HG02938 (cell line): Measurements from ENCODE around the gene CCL22.
"Not testable (repeated sequence)": the region's sequence is repeated elsewhere in the genome, so short reads cannot be mapped to it uniquely, and the experiment has no call there.

Experiments used
- ATAC-seq: cut with Tn5 transposase; IDR thresholded peaks from one replicate; pipeline ENCODE4 v1.9.1; 2021; ENCODE audit warnings: mild to moderate bottlenecking, moderate library complexity; ENCODE audit not compliant: unreplicated experiment

Gene CCL22, protein sequence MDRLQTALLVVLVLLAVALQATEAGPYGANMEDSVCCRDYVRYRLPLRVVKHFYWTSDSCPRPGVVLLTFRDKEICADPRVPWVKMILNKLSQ

DNA sequence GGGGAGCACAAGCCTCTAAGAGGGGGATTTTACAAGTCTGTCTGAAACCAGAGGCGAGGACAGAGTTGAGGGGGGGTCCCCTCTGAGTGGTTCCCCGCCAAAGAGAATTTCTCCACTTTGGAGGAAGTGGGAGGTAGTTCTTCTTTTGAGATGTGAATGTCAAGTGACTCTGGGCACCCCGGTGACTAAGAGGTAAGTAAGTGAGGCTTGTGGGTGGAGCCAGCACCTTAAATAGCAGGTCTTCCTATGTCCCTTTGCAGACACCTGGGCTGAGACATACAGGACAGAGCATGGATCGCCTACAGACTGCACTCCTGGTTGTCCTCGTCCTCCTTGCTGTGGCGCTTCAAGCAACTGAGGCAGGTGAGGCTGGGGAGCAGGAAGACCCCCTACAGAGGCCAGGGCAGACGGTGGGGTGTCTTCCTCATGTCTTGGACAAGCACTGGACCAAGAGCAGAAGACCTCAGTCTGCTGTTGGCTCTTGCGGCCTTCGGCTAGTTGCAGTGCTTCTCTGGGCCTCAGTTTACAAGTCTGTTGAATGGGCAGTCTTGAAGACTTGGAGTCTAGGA is at the start of gene CCL22:
Gene CCL22 (plus strand): TSS at position 257 of the 569 bp plus-strand sequence. CDS start 34 bp downstream, at position 291.
- peak; percentile 36 for ATAC-seq

DNA sequence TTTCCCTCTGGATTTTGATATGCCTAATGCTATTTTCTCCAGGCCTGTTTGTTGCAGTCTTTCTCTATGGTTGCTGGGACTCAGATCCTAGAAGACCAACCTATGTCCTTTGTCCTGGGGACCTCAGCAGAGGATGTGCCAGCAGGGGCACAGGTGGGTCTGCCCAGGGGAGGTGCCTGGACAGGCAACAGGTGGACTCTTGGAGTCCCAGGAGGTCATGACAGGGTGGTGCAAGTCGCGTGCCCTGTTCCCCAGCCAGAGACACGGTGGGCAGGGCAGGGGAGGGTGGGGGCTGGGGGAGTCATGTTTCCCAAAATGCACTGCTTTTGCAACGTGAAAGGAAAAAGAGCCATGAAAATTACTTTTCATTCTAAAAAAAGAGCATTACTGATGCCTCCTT is 47.8 kb upstream of the CCL22 start:
- no peak for ATAC-seq

DNA sequence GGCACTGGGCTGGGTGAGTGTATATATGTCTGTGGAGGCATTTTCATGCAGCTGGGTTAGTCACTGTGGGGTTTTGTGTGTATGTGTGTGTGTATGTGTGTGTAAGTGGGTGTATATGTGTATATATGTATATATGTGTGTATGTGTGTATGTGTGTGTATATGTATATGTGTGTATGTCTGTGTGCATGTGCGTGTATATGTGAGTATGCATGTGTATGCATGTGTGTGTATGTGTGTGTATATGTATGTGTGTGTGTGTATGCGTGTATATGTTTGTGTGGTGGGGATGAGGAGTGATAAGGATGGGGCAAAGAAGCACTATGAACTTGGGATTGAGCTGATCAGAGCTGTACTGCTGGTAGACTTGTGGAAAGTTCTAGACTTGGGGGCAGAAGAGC is 45.1 kb upstream of the CCL22 start:
- ATAC-seq: no peak

DNA sequence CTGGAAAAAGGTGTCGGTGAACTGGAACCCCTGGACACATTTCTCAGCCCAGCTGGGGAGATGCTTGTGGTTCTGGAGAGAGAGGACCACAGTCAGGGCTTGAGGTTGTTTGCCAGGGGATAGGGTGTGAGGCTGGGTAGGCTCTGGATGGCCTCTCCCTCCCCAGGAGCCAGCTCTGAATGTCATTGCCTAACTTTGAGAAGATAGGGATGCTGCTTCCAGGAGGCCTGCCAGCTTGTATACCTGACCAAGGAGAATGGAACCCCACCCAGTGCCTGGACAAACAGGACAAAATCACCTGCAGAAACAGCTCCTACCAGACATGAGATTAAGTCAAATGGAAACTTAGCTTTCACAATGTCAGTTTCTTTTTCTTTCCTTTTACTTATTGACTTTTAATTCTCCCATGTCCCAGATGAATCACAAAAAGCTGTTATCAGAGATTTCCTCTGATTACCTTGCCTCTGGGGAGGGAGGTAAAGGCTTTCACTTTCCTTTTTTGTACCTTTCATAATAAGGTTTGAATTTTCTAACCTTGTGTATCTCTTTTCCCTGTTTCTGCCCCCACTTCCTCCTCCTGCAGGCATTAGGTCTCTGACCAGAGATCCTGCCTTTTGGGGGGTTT is 44.3 kb upstream of the CCL22 start:
- ATAC-seq: no peak

DNA sequence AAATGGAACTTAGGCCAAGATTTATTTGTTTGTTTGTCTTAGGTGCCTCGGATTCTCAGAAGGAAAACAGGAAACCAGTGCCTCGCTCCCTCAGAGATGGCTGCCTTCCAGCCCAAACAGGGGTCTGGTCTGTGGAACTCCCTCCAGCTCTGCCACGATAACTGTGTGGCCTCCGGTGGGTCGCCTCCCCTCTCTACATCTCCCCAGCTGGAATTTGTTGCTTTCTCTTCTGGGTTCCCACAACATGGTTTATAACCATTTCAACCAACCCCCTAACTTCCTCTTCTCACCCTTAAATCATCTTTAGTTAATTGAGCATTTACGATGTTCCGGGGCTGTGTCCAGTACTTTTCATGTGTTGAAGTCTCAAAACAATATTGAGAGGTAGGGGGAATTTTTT is 43.2 kb upstream of the CCL22 start:
- ATAC-seq: no peak

DNA sequence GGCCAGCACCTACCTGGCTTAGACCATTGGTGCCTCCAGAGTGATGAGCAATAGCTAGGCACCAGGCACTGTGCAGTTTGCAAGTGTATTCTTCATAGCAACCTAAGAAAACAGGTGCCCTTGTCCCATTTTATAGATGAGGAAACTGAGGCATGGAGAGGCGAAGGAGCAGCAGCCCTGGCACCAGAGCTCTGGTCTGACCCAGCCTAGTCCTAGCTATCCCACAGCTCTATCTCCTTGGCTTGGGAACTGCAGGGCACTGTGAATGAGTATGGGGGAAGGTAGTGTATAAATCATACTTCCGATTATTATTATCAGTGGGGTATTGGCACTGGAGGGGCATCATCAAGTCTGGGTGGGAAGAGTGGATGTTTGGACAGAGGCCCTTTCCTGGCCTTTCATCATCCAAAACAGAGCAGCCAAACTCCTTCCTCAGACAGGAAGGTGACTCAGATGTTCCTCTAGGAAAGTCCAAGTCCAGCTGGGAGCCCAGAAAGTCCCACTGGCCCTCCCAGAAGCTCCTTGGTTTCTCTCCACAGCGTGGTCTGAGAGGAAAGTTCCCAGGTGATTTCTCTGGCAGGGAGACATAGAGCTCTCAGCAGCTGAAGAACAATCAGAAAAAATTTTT is 42.1 kb upstream of the CCL22 start:
- ATAC-seq: no peak

DNA sequence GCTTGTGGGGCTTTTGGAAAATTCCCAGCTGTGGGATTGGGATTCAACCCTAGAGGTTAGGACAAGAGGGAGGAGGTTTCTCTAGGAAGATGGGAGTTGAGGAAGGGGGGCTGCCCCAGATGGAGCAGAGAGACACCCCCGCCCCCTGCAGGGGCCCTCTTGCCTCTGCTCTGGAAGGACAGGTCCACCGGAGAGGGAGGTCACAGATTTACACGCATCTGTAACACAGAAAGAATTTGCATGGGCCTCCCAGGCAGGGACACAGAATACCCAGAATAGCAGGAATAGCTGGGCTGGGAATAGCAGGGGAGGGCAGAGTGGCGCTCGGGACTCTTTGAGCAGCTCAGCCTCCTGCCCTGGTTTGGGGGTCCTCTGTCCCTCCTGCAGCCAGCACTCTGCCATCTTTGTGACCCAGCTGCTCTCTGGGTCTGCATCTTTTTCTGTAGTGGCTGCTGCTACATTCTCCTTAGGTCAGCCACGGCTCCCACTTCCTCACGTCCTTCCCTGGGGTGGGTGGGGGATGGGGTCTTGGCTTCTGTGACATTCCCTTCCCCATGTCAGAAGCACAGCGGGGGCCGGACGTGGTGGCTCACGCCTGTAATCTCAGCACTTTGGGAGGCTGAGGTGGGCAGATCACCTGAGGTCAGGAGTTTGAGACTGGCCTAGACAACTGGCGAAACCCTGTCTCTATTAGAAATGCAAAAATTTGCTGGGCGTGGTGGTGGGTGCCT is 40.2 kb upstream of the CCL22 start:
- no peak for ATAC-seq

DNA sequence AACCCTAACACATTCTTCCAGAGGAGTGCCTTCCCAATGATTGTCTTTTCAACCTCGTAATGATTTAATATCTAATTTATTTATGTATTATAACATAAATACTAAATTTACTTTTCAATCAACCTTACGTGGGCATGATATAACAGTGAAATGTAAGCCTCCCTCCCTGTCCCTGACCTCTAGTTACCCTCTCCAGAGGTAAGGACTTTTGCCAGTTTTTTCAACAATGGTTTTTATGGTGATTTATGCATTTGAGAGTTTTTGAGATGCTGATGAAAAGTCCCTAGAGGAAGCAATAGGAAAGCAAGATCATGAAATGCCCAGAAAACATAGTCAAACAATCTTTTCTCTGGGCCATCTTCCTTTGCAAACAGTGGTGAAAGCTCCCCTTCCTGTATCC is 38.9 kb upstream of the CCL22 start:
- ATAC-seq: no peak

DNA sequence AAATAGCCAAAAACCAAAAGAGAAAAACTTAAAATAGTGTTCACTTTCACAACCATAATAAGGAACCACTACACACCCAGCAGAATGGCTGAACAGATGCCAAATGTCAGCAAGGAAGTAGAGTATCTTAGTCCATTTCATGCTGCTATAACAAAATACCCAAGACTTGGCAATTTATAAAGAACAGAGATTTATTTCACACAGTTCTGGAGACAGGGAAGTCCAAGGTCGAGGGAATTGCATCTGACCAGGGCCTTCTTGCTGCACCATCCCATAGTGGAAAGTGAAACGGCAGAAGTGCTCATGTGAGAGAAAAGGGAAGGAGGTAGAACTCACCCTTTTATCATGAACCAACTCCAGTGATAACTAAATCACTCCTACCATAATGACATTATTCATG is 33.8 kb upstream of the CCL22 start:
- no peak for ATAC-seq

DNA sequence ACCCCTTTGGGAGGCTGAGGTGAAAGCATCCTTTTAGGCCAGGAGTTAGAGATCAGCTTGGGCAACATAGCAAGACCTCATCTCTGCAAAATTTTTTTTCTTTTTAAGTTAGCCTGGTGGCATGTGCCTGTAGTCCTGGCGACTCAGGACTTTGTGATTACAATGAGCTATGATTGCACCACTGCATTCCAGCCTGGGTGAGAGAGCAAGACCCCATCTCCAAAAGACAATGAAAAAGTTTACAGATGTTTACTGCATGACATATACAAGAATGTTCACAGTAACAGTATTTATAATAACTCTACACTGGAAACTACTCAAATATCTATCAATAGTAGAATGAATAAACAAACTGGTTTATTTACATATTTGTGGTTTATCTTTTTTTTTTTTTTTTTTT is 33.1 kb upstream of the CCL22 start:
- ATAC-seq: no peak

DNA sequence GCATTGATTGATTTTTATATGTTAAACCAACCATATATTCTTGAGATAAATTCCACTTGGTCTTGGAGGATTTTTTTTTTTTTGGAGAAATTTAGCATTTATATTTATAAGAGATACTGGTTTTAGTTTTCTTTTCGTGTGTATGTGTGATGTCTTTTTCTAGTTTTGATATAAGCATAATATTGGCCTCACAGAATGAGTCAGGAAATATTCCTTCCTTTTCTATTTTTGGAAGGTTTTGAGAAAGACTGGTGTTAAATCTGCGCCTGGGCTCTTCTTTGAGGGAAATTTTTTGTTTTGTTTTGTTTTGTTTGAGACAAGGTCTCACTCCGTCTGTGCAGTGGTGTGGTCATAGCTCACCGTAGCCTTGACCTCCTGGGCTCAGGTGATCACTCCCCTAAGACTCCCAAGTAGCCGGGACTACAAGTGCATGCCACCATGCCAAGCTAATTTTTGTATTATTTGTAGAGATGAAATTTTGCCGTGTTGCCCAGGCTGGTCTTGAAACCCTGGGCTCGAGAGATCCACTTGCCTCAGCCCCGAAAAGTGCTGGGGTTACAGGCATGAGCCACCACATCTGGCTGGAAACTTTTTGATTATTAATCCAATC is 28.8 kb upstream of the CCL22 start:
- ATAC-seq: no peak

DNA sequence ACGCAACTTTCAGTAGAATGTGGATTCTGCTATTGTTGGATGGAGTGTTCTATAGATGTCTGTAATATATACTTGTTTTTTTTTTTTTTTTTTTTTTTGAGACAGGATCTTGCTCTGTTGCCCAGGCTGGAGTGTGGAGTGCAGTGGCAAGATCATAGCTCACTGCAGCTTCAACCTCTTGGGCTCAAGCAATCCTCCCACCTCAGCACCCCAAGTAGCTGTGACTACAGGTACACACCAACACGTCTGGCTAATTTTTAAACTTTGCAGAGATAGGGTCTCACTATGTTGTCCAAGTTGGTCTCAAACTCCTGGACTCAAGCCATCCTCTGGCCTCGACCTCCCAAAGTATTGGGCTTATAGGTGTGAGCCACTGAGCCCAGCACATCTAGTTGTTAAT is 27.2 kb upstream of the CCL22 start:
- ATAC-seq: no peak

DNA sequence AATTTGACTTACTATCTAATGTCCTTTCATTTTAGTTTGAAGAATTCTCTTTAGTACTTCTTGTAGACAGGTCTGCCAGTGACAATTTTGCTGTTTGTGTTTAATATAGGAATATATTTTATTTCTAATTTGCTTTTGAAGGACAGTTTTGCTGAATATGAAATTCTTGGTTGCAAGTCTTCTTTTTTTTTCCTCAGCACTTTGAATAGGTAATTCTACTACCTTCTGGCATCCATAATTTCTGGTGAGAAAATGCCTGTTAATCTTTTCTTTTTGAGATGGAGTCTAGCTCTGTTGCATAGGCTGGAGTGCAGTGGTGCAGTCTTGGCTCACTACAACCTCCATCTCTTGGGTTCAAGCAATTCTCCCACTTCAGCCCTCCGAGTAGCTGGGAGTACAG is 25.2 kb upstream of the CCL22 start:
- no peak for ATAC-seq

DNA sequence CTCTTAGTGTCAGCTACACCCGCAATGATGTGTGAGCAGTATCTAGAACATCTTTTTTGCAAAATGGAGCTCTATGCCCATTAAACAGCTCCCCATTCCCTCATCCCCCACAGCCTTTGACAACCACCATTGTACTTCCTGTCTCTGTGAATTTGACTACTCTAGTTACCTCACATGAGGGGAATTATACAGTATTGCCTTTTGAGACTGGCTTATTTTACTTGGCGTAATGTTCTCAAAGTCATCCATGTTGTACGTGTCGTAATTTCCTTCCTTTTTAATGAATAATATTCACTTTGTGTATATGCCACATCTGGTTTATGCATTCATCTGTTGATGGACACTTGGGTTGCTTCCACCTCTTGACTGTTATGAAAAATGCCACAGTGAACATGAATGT is 23.2 kb upstream of the CCL22 start:
- no peak for ATAC-seq

DNA sequence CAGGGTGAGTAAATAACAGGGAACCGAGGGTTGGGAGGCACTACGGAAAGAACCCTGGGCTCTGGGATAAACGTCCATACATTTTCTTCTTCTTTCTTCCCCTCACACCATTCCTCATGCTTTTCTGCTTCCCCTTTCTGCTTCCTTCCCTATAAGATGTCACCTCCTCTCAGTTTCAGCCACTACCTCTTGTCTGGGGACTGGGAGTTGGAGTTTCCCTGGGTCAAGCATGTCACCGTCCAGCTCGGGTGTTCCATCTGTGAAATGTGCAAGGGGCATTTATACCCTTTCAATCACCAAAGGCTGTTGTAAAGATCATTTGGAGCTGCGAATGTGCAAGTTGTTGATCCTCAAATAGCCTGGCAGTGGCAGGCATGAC is 17.5 kb upstream of the CCL22 start:
- ATAC-seq: no peak

DNA sequence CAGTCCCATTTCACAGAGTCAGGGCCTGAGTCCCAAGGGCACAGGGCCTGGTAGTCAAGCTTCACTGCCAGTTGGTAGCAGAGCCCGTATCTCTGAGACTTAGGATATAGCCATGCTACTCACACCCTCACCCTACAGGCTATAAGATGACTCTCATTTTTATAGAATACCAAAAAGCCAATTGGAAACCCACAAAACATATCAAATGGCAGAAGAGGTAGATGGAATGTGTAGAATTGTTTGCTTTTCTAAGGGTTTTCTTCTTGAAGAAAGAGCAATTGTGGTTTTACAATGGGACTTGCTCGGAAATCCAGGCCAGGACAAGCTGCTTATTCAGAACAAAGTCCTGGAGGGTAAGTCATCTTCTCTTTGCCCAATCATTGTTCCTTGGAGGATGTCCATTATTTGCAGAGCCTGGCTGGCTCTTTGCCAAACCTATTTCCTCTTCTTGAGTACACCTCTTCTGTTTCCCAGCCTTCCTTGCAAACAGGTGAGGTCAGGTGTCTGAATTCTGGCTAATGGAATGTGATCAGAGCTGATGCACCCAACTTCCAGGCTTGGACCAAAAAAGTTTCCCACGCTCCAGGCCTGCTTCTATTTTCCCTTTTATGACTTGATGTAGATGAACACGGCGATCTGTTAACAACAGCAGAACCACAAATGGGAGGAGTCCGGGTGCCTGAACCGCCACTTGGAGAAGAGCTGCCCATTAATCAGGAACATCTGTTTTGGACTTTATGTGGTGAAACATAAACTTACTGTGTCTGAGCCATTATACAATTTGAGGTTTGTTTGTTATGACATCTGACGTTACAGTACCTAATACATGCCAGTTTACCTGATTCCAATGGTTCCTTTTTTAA is 16.9 kb upstream of the CCL22 start:
- ATAC-seq: no peak

DNA sequence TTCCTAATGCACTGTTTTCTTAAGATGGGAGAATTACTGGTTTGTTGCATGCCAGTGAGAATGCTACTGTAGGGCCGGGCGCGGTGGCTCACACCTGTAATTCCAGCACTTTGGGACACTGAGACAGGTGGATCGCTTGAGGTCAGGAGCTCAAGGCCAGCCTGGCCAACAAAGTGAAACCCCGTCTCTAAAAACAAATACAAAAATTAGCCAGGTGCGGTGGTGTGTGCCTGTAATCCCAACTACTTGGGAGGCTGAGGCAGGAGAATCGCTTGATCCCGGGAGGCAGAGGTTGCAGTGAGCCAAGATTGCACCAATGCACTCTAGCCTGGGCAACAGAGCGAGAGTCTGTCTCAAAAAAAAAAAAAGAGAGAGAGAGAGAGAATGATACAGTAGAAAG is 16.0 kb upstream of the CCL22 start:
- not testable (repeated sequence) for ATAC-seq

DNA sequence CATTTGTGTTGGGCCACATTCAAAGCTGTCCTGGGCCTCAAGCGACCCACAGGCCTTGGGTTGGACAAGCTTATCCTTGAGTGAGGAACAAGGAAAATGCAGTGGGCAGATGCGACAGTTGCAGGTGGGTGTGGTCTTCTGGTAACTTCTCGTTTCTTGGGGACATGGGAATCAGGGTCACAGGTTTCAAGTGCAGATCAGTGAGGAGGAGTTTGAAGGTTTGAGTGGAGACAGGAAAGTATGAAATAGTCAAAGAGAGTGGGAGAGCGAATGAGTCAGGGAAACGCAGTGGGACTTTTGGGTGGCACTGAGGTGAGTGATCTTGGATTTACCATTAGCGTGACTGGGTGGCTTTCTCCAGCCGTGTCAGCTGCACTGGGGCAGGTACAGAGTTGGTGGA is 15.4 kb upstream of the CCL22 start:
- ATAC-seq: no peak

DNA sequence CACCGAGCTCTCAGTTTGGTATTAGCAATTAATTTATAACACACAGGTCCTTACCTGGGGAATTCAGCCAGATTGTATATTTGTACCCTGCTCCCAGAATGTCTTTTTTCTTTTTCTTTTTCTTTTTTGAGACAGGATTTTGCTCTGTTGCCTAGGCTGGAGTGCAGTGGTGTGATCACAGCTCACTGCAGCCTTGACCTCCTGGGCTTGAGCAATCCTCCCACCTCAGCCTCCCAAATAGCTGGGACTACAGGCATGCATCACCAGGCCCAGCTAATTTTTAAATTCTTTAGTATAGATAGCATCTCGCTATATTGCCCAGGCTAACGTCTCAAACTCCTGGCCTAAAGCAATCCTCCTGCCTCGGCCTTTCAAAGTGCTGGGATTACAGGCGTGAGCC is 14.5 kb upstream of the CCL22 start:
- not testable (repeated sequence) for ATAC-seq

DNA sequence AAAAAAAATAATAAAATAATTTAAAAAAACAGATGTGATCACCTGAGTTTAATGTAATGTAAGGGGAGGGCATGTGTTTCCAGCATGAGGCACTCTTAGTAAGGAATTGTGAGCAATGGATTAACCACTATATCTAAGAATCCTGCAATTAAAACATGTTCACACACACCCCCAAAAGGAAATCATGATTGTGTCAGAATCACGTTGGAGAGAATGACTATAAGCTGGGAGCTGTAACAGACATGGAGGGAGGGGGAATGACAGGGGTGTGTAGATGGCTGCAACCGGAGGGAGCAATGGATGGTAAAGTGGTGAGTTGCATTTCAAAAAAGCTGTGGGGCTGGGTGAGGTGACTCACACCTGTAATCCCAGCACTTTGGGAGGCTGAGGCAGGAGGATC is 13.6 kb upstream of the CCL22 start:
- ATAC-seq: no peak
